ENCODE data around the gene LIMS2. TPM values are rescaled to one million over a fixed set of nuclear protein-coding genes. Genes with fewer than 3 reads are reported as not detected.

The LIMS2 gene
- total RNA-seq, 2 experiments from 2014 or later = 6.1 to 7.0 TPM

DNA sequence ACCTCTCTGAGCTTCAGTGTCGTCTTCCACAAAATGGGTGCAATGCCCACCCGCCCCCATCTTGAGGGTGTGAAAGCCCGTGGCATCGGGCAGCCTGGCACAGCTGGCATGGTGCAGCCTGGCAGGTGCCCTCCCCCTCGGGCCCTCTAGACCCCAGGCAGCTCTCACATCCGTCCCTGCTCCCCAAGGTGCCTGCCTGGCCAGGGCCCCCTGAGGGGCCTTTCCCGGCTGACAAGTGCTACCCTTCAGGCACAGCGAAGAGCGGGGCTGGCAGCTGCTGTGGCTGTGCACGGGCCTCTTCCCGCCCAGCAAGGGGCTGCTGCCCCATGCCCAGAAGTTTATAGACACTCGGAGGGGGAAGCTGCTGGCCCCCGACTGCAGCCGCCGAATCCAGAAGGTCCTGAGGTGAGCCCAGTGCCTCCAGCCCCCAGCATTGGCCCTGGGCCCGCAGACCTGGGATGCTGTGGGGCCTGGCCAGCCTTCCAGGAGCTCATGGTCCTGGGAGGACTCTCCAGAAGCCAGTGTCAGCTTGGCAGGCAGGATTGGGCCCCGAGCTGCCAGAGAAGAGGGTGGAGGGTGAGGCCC lies 43.2 kb downstream of the LIMS2 start:
- intact Hi-C loops (cut with DNase I, micrococcal nuclease) = no loop called here
- no peaks in the 10 kb centered on the region for H3K27me3 ChIP-seq (ENCODE audit: control insufficient read depth in 1 of 2, insufficient read depth in 2 of 2, low read length in 2 of 2)
- ChIA-PET CTCF (no interaction called here), POLR2A (interaction anchor here (1.0 to 1.7 kb wide), 3 partner anchors 8 to 105 kb away, joined by 4 to 7 read pairs (median 5); partner anchors contain the start of genes IWS1 and SFT2D3)
- Mint-ChIP-seq H3K36me3 (ENCODE audit: low read depth) (no peaks in the 10 kb centered on the region), H3K4me1 (ENCODE audit: low read depth) (peaks cover 46% of the 10 kb centered on the region), H3K4me3 (no peak overlapping the region), H3K27ac (no peak overlapping the region), H3K27me3 (no peaks in the 10 kb centered on the region), H3K9me3 (no peaks in the 10 kb centered on the region)
- peaks cover 61% of the 10 kb centered on the region for H3K4me1 ChIP-seq (ENCODE audit: insufficient read depth, low read length)
- no peak overlapping the region for H3K4me3 ChIP-seq (ENCODE audit: low read length)
- H3K27ac ChIP-seq (ENCODE audit: low read depth in 1 of 2, low read length in 2 of 2) = no peak overlapping the region
- no peaks in the 10 kb centered on the region for H3K36me3 ChIP-seq (ENCODE audit: insufficient read depth, low read length)
- TF ChIP-seq, protein P1, sequence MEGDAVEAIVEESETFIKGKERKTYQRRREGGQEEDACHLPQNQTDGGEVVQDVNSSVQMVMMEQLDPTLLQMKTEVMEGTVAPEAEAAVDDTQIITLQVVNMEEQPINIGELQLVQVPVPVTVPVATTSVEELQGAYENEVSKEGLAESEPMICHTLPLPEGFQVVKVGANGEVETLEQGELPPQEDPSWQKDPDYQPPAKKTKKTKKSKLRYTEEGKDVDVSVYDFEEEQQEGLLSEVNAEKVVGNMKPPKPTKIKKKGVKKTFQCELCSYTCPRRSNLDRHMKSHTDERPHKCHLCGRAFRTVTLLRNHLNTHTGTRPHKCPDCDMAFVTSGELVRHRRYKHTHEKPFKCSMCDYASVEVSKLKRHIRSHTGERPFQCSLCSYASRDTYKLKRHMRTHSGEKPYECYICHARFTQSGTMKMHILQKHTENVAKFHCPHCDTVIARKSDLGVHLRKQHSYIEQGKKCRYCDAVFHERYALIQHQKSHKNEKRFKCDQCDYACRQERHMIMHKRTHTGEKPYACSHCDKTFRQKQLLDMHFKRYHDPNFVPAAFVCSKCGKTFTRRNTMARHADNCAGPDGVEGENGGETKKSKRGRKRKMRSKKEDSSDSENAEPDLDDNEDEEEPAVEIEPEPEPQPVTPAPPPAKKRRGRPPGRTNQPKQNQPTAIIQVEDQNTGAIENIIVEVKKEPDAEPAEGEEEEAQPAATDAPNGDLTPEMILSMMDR (IDR thresholded peaks at IDR 0.05) = no peak
- no peak for ATAC-seq (ENCODE audit: poor library complexity)
- DNase-seq = no peak
- H3K9me3 ChIP-seq (ENCODE audit: control insufficient read depth in 1 of 2, insufficient read depth in 1 of 2, low read length in 2 of 2) = no peaks in the 10 kb centered on the region

DNA sequence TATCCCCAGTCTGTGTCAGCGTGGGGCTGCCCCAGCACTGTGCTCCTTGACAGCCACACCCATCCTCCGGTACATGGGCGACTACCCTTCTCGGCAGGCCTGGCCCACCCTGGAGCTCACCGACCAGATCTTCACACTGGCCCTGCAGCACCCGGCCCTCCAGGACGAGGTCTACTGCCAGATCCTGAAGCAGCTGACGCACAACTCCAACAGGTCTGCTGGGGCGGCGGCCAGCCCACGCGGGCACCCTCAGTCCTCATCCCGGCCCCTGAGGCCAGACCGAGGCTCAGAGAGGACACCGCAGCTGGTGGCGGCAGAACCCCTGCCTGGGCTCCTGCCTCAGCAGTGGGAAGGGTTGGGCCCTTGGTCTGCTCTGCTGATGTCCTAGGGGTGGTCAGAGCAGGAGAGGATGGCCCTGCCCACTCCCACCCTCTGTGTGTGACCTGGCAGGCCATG lies 43.8 kb downstream of the LIMS2 start:
- intact Hi-C loops (cut with DNase I, micrococcal nuclease) = no loop called here
- ATAC-seq (ENCODE audit: poor library complexity) (no peak), DNase-seq (peak in 1 of 14 experiments; percentile 9)
- H3K4me3 ChIP-seq (ENCODE audit: low read length) = no peak overlapping the region
- Mint-ChIP-seq H3K27me3 (no peaks in the 10 kb centered on the region), H3K4me1 (ENCODE audit: low read depth) (peaks cover 41% of the 10 kb centered on the region), H3K9me3 (no peaks in the 10 kb centered on the region), H3K4me3 (no peak overlapping the region), H3K36me3 (ENCODE audit: low read depth) (no peaks in the 10 kb centered on the region), H3K27ac (no peak overlapping the region)
- ChIA-PET CTCF (no interaction called here), POLR2A (interaction anchor here (1.0 to 1.7 kb wide), 2 partner anchors 9 to 70 kb away, joined by 4 to 7 read pairs; partner anchors contain the start of gene SFT2D3)
- no peaks in the 10 kb centered on the region for H3K9me3 ChIP-seq (ENCODE audit: control insufficient read depth in 1 of 2, insufficient read depth in 1 of 2, low read length in 2 of 2)
- no peak overlapping the region for H3K27ac ChIP-seq (ENCODE audit: low read depth in 1 of 2, low read length in 2 of 2)
- H3K36me3 ChIP-seq (ENCODE audit: insufficient read depth, low read length) = no peaks in the 10 kb centered on the region
- peaks cover 56% of the 10 kb centered on the region for H3K4me1 ChIP-seq (ENCODE audit: insufficient read depth, low read length)
- H3K27me3 ChIP-seq (ENCODE audit: control insufficient read depth in 1 of 2, insufficient read depth in 2 of 2, low read length in 2 of 2) = no peaks in the 10 kb centered on the region
- TF ChIP-seq, protein P1 (IDR thresholded peaks at IDR 0.05) = no peak

DNA sequence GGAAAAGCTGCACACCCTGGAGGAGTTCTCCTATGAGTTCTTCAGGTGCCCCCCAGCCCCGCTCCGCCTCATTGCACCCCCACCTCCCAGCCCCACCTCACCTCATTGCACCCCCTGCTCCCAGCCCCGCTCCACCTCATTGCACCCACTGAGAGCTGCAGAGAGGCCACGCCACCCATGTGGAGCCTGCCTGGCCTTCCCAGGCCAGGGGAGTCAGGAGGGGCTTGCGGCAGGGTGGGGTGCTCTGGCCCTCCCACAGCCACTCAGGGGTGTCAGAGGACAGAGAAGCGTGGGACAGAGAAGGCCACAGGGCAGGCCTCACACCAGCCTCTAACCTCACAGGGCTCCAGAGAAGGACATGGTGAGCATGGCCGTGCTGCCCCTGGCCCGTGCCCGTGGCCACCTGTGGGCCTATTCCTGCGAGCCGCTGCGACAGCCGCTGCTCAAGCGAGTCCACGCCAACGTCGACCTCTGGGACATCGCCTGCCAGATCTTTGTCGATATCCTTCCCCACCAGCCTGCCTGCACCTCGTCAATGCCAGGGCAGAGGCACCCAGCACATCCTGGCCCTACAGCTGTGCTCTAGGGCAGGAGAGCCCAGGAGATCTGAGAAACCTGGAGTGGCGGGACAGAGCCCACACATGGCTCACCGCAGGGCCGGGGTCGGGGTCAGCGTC lies 44.3 kb downstream of the LIMS2 start:
- Mint-ChIP-seq H3K9me3 (no peaks in the 10 kb centered on the region), H3K36me3 (ENCODE audit: low read depth) (no peaks in the 10 kb centered on the region), H3K4me1 (ENCODE audit: low read depth) (peaks cover 35% of the 10 kb centered on the region), H3K4me3 (no peak overlapping the region), H3K27me3 (no peaks in the 10 kb centered on the region), H3K27ac (no peak overlapping the region)
- ChIA-PET CTCF (no interaction called here), POLR2A (interaction anchor here (1.7 kb wide), 1 partner anchor 9 kb away, joined by 7 read pairs; no protein-coding TSS in a partner anchor)
- Histone ChIP-seq H3K36me3 (ENCODE audit: insufficient read depth, low read length) (no peaks in the 10 kb centered on the region), H3K4me3 (ENCODE audit: low read length) (no peak overlapping the region), H3K4me1 (ENCODE audit: insufficient read depth, low read length) (peaks cover 50% of the 10 kb centered on the region), H3K27ac (ENCODE audit: low read depth in 1 of 2, low read length in 2 of 2) (no peak overlapping the region), H3K27me3 (ENCODE audit: control insufficient read depth in 1 of 2, insufficient read depth in 2 of 2, low read length in 2 of 2) (no peaks in the 10 kb centered on the region), H3K9me3 (ENCODE audit: control insufficient read depth in 1 of 2, insufficient read depth in 1 of 2, low read length in 2 of 2) (no peaks in the 10 kb centered on the region)
- DNase-seq = no peak
- TF ChIP-seq, protein P1 (IDR thresholded peaks at IDR 0.05) = no peak
- ATAC-seq (ENCODE audit: poor library complexity) = no peak
- intact Hi-C loops (cut with DNase I, micrococcal nuclease) = no loop called here
